ENCODE measurements around the gene TNFRSF1B.

The TNFRSF1B gene

GRCh38 chr1:12176298-12177118, 9.7 kb downstream of the TNFRSF1B start:
- DNase-seq (ENCODE audit: low spot score): no peak

- no peak for DNase-seq (ENCODE audit: low spot score)
Observed at GRCh38 chr1:12177156-12177998, 10.6 kb downstream of the TNFRSF1B start.

DNA sequence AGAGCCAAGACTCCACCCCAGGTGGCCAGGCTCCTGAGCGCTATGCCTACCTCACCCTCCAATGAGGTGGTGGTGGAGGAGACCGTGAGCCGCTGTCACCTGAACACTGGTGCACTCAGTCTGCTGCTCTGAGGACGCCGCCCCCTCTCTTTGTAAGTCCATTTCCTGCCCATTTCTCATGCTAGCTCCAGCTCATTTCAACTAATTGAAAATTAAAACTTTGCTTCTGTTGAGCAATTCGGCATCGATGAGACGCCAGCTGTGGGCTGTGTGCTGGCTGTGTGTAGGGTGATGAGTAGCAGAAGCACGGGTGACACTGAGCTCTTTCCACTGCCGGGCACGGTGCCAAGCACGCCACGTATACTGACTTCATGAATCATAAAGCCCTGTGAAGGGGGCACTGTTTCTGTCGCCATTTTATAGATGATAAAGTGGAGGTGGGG, 11.2 kb downstream of the TNFRSF1B start:
- no peak for DNase-seq (ENCODE audit: low spot score)

- no peak for DNase-seq (ENCODE audit: low spot score)
Observed at GRCh38 chr1:12178511-12178910, 11.7 kb downstream of the TNFRSF1B start.

- no peak for DNase-seq (ENCODE audit: low spot score)
Observed at GRCh38 chr1:12179111-12179519, 12.3 kb downstream of the TNFRSF1B start.

DNA sequence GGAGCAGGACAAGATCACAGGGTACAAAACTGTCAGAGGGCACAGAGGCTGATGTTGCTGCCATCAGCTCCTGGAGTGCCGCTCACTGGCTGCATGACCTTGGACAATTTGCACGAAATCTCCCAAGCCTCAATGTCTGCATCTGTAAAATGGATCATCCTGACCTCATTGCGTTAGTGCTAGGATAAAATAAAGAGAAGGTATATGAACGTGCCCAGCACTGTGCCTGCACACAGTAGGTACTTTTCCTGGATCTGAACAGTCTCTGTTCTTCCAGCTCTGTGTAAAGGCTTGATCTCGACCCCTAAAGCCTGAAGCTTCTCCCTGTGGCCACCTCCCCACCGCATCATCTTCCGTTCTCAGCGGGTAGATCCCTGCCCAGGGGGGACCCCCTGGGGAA, 12.9 kb downstream of the TNFRSF1B start:
- no peak for DNase-seq (ENCODE audit: low spot score)

GRCh38 chr1:12180315-12180714, 13.5 kb downstream of the TNFRSF1B start:
- DNase-seq (ENCODE audit: low spot score): no peak

DNA sequence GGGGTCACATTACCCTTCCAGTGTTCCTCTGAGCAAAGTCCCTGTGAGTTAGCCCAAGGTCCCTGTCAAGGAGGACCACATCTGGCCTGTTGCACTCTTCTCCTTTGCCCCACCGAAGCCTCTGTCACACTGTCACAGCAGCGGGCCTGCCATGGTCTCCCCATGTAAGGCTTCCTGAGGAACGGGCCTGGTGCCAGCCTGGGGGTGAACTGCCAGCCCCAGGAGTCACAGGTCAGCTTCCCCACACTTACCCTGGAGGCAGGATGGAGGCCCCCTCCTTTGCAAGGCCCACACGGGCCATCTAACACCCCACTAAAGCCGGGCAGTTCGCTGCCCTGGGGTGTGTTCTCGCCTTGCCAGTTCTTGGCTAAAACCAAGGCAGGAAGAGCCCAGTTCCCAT, 14.1 kb downstream of the TNFRSF1B start:
- DNase-seq (ENCODE audit: low spot score): no peak

DNA sequence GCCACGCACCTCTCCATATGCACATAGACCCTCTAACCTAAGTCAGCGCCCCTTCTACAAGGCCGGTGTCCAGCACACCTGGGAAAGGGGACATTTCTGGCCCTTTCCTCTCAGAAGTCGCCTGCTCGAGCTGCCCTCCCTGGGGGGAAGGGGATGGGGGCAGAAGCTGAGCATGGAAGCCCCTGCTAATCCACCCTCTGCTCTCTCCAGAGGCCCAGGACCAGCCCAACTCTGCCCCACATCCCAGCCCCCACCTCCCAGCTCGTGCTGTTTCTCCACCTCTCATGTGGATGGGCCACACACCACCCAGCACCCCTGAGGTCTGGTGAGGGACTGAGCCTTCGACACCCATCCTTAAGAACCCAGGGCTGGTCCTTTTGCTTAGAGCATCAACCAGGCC, 14.8 kb downstream of the TNFRSF1B start:
- DNase-seq (ENCODE audit: low spot score): no peak

DNA sequence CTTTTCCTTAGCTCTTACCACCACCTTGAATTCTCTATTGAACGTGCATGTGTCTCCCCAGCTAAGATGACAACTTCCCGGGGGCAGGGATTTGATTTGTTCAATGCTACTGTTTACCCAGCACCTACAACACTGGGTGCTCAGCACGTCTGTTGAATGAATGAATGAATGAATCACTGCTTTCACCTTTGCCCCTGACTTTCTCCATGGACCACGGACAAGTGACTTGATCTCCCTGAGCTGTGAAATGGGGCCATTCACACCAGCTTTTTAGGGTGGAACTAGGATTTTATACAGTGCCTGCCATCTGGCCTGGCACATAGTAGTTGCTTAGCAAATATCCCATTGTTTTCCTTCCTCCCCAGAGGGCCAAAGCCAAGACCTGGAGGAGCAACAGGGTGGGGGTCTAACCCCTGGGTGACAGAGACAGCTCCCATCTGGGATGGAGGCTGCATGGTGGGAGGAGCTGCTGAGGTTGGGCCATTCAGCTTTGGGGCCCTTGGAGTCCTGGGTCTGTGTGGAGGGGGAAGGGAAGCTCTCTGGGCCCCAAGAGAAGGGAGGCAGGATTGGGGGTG, 15.7 kb downstream of the TNFRSF1B start:
- no peak for DNase-seq (ENCODE audit: low spot score)

- no peak for DNase-seq (ENCODE audit: low spot score)
Observed at GRCh38 chr1:12183095-12183794, 16.5 kb downstream of the TNFRSF1B start.

DNA sequence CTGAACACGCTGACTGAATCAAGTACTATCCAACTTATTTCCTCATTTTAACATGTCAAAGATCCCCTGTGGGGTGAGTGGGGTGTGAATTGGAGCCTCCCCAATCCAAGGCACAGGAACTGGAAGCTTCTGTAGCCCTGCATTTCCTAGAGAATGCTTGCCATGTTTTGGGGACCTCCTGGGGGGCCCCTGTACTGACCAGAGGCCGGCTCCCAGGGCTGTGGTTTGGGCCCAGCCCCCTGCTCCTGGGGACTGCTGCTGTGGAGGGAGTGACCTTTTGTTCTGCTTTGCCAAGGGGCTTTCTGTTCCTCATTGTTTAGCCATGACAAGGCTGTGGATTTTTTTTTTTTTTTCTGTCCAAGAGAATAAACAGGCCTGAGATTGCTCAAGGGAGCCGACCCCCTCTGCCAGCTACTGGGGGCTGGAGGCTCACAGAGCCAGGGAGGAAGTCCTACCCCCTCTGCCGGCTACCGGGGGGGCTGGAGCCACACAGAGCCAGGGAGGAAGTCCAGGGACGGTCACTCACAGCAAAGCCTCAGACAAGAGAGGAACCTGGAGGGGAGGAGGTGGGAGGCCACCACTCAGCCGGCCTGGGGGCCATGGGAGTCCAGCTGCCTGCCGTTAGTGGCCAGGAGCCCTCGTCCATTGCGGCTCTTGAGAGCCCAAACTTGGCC, 17.4 kb downstream of the TNFRSF1B start:
- DNase-seq (ENCODE audit: low spot score): no peak

- no peak for DNase-seq (ENCODE audit: low spot score)
Observed at GRCh38 chr1:12185036-12185917, 18.5 kb downstream of the TNFRSF1B start.

DNA sequence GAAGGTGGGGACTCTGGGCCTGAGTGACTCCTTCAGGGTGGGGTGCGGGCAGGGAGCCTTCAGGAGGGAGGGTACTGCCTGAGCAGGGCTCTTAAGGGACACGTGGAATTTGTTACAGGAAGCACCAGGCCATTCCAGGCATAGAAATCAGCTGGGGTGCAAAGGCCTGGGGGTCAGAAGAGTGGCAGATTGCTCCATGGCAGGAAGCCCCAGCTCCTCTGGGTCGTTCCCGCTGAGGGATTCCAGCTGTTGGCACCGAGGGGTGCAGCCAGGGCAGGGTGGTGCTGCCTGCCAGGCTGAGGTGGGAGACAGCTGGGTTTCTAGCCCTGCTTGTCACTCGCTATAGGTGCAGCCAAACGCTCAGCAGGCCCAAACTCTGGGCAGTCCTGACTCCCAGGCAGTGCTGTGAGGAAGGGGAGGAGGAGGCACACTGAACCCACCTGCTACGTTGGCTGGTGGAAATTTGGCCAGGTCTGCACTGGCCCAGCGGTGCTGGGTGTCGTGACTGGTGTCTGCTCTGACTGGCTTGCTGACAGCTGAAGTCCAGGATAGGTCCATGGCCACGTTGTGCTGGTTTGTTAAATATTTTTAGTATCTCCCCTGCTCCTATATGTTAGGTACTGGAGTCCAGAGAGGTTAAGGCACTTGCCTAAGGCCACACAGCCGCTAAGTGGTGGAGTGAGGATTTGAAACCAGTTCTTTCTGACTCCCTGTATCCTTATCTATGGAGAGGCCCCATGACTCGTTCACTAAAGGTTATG, 19.3 kb downstream of the TNFRSF1B start:
- DNase-seq (ENCODE audit: low spot score): no peak

- DNase-seq (ENCODE audit: low spot score): no peak
Observed at GRCh38 chr1:12186679-12186985, 19.8 kb downstream of the TNFRSF1B start.

GRCh38 chr1:12188115-12188514, 21.3 kb downstream of the TNFRSF1B start:
- no peak for DNase-seq (ENCODE audit: low spot score)

- DNase-seq (ENCODE audit: low spot score): no peak
Observed at GRCh38 chr1:12188657-12189327, 22.0 kb downstream of the TNFRSF1B start.

DNA sequence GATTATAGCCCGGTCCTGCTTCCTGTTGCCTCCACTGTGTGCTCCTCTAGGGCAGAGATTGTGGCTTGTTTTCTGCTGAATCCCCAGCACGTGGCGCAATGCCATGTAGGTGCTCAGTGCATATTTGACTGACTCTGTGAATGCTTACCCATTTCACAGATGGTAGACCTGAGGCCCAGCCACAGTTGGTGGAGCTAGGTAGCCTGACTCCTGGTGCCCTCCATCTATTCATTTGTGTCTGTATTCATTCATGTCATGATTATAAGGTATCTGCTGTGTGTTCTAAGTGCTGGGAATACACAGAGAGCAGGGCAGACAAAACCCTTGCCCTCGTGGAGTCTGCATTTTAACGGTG, 22.5 kb downstream of the TNFRSF1B start:
- no peak for DNase-seq (ENCODE audit: low spot score)

GRCh38 chr1:12191242-12192032, 24.6 kb downstream of the TNFRSF1B start:
- DNase-seq (ENCODE audit: low spot score): no peak
